ENCODE measurements around the gene ZBTB20.

DNA sequence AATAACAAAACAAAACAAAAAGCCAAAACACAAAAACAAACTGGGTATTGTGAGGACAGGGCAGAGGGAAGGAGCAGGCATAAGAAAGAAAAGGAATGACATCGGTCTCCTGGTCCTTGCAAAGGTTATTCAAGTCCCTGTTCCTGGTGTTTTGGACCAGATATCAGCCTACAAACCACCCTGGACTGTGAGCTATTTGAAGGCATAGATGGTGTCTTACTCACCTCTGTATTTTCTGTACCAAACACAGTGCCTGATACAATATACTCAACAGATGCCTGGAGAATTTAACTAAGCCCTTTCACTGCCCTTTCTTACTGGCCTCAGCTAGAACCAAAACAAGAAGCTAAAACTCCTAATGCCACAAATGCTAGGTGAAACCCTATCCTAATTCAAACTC is 656.3 kb downstream of the ZBTB20 start:
- TF ChIP-seq, protein P1, sequence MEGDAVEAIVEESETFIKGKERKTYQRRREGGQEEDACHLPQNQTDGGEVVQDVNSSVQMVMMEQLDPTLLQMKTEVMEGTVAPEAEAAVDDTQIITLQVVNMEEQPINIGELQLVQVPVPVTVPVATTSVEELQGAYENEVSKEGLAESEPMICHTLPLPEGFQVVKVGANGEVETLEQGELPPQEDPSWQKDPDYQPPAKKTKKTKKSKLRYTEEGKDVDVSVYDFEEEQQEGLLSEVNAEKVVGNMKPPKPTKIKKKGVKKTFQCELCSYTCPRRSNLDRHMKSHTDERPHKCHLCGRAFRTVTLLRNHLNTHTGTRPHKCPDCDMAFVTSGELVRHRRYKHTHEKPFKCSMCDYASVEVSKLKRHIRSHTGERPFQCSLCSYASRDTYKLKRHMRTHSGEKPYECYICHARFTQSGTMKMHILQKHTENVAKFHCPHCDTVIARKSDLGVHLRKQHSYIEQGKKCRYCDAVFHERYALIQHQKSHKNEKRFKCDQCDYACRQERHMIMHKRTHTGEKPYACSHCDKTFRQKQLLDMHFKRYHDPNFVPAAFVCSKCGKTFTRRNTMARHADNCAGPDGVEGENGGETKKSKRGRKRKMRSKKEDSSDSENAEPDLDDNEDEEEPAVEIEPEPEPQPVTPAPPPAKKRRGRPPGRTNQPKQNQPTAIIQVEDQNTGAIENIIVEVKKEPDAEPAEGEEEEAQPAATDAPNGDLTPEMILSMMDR (IDR thresholded peaks at IDR 0.05), result no peak
- no peak for TF ChIP-seq POLR2A (IDR thresholded peaks at IDR 0.05)
